ENCODE results near the gene CLEC16A. TPM values are rescaled to one million over a fixed set of nuclear protein-coding genes. Genes with fewer than 3 reads are reported as not detected.
"Not testable (repeated sequence)": the region's sequence is repeated elsewhere in the genome, so short reads cannot be mapped to it uniquely, and the experiment has no call there.

The CLEC16A gene
- total and polyA plus RNA-seq, 2 donors (not counting 1 experiment from before 2014, with no cell fraction given) = 21.9 to 79.5 TPM

- H3K4me3 ChIP-seq (ENCODE audit: control extremely low read depth in 1 of 5, extremely low read depth in 1 of 5, insufficient read depth in 1 of 5, low read depth in 2 of 5, low read length in 4 of 5); ATAC-seq (ENCODE audit: low read depth); H2AFZ ChIP-seq (ENCODE audit: insufficient read depth, low read depth, low read length, poor library complexity, severe bottlenecking); H3K4me2 ChIP-seq (replicated peaks; ENCODE audit: low read depth, low read length, poor library complexity, severe bottlenecking); H3K4me3 Mint-ChIP-seq; H3K9ac ChIP-seq (ENCODE audit: low read length); H3K27me3 ChIP-seq (replicated peaks in 1 of 4; ENCODE audit: control extremely low read depth in 1 of 4, control insufficient read depth in 3 of 4, insufficient read depth in 4 of 4, low read length in 3 of 4); H3K79me2 ChIP-seq (ENCODE audit: control insufficient read depth, insufficient read depth, low read length); DNase-seq; H3K9me3 Mint-ChIP-seq (ENCODE audit: insufficient read depth); H3K9me3 ChIP-seq (ENCODE audit: control extremely low read depth in 1 of 3, control insufficient read depth in 2 of 3, insufficient read depth in 1 of 3, low read length in 2 of 3); intact Hi-C loops (cut with micrococcal nuclease); H3K27me3 Mint-ChIP-seq: not testable (repeated sequence)
- H3K36me3 ChIP-seq (replicated peaks in 1 of 2; ENCODE audit: control extremely low read depth in 1 of 2, control insufficient read depth in 1 of 2, extremely low read depth in 1 of 2, insufficient read depth in 2 of 2, low read length in 1 of 2) = peaks cover 3 to 65% of the 10 kb centered on the region in 2 experiments
- ChIA-PET CTCF (interaction anchor here (1.4 to 2.4 kb wide), 3 partner anchors 47 to 414 kb away, joined by 4 to 12 read pairs (median 8); partner anchors contain the start of gene CIITA), POLR2A (interaction anchor here (0.9 to 1.6 kb wide), 2 partner anchors 17 to 37 kb away, joined by 3 read pairs; partner anchors contain the start of gene DEXI)
- peaks cover 86% of the 10 kb centered on the region for H4K20me1 ChIP-seq (ENCODE audit: control insufficient read depth, insufficient read depth, low read length, poor library complexity, severe bottlenecking)
- peak overlapping the region in 1 of 2 donors; percentile 5 for H3K27ac ChIP-seq (ENCODE audit: low read length in 2 of 2)
- peaks cover 37% of the 10 kb centered on the region for H3K4me1 Mint-ChIP-seq
- H3K27ac Mint-ChIP-seq = peak overlapping the region; percentile 67
- H3K4me1 ChIP-seq (ENCODE audit: control insufficient read depth in 2 of 2, insufficient read depth in 2 of 2, low read length in 2 of 2) = peaks cover 12 to 37% of the 10 kb centered on the region in 2 donors
- 100% methylated on average over 2 of the region's 3 CpGs for WGBS (ENCODE audit: insufficient coverage)
Observed at GRCh38 chr16:10925285-10925684, 19.1 kb upstream of the CLEC16A start.

- Histone ChIP-seq H3K9ac (ENCODE audit: low read length) (no peak overlapping the region), H3K27ac (ENCODE audit: low read length in 2 of 2) (no peak overlapping the region), H3K4me3 (ENCODE audit: control extremely low read depth in 1 of 5, extremely low read depth in 1 of 5, insufficient read depth in 1 of 5, low read depth in 2 of 5, low read length in 4 of 5) (no peak overlapping the region), H2AFZ (ENCODE audit: insufficient read depth, low read depth, low read length, poor library complexity, severe bottlenecking) (no peak overlapping the region), H3K4me2 (replicated peaks; ENCODE audit: low read depth, low read length, poor library complexity, severe bottlenecking) (no peak overlapping the region), H3K79me2 (ENCODE audit: control insufficient read depth, insufficient read depth, low read length) (no peaks in the 10 kb centered on the region), H3K9me3 (ENCODE audit: control extremely low read depth in 1 of 3, control insufficient read depth in 2 of 3, insufficient read depth in 1 of 3, low read length in 2 of 3) (peaks cover 0 to 5% (median 0%) of the 10 kb centered on the region in 3 donors), H3K27me3 (replicated peaks in 1 of 4; ENCODE audit: control extremely low read depth in 1 of 4, control insufficient read depth in 3 of 4, insufficient read depth in 4 of 4, low read length in 3 of 4) (no peaks in the 10 kb centered on the region), H3K36me3 (replicated peaks in 1 of 2; ENCODE audit: control extremely low read depth in 1 of 2, control insufficient read depth in 1 of 2, extremely low read depth in 1 of 2, insufficient read depth in 2 of 2, low read length in 1 of 2) (peaks cover 2 to 56% of the 10 kb centered on the region in 2 experiments), H4K20me1 (ENCODE audit: control insufficient read depth, insufficient read depth, low read length, poor library complexity, severe bottlenecking) (peaks cover 86% of the 10 kb centered on the region), H3K4me1 (ENCODE audit: control insufficient read depth in 2 of 2, insufficient read depth in 2 of 2, low read length in 2 of 2) (peaks cover 11 to 40% of the 10 kb centered on the region in 2 donors)
- Mint-ChIP-seq H3K4me1 (peaks cover 41% of the 10 kb centered on the region), H3K27ac (peak overlapping the region; percentile 41), H3K4me3 (no peak overlapping the region), H3K27me3 (no peaks in the 10 kb centered on the region), H3K9me3 (ENCODE audit: insufficient read depth) (no peaks in the 10 kb centered on the region)
- DNase-seq = no peak
- CTCF ChIA-PET = interaction anchor here (0.8 to 2.1 kb wide), 5 partner anchors 16 to 415 kb away, joined by 3 to 12 read pairs (median 5); partner anchors contain the start of genes CIITA and DEXI
- WGBS (ENCODE audit: insufficient coverage) = 92% methylated on average over 4 of the region's 4 CpGs
- POLR2A ChIA-PET = interaction anchor here (0.9 to 1.6 kb wide), 2 partner anchors 16 to 38 kb away, joined by 3 read pairs; partner anchors contain the start of gene DEXI
- intact Hi-C loops (cut with micrococcal nuclease) = no loop called here
- TF ChIP-seq EZH2 (IDR thresholded peaks at IDR 0.05; ENCODE audit: borderline replicate concordance, insufficient read depth, low read depth, low read length, poor library complexity, severe bottlenecking) (no peak), CTCF (IDR thresholded peaks at IDR 0.05) (no peak)
- ATAC-seq (ENCODE audit: low read depth) = no peak
Observed at GRCh38 chr16:10926094-10926493, 18.3 kb upstream of the CLEC16A start.
